Measurements from ENCODE around the gene SLC16A7. TPM values are rescaled to one million over a fixed set of nuclear protein-coding genes. Genes with fewer than 3 reads are reported as not detected.

Gene SLC16A7
- total RNA-seq, 4 donors from 2014 or later: 18.2 to 71.4 (median 45.0) TPM

GRCh38 chr12:59660921-59661597 lies 65.2 kb downstream of the SLC16A7 start:
- Histone ChIP-seq H3K4me3 (no peak overlapping the region), H3K36me3 (no peaks in the 10 kb centered on the region), H3K27me3 (no peaks in the 10 kb centered on the region), H3K27ac (no peak overlapping the region), H3K9me3 (no peaks in the 10 kb centered on the region), H3K4me1 (peaks cover 0 to 17% (median 0%) of the 10 kb centered on the region in 3 donors)
- no peak for TF ChIP-seq CTCF (IDR thresholded peaks at IDR 0.05)
- no peak for ATAC-seq
- 100% methylated on average over 2 of the region's 2 CpGs for WGBS, 2 donors (ENCODE audit: low coverage in 1 of 2)

GRCh38 chr12:59664495-59664894 lies 68.7 kb downstream of the SLC16A7 start:
- H3K4me3 ChIP-seq: no peak overlapping the region

GRCh38 chr12:59665701-59666100 lies 69.9 kb downstream of the SLC16A7 start:
- ATAC-seq: no peak
- Histone ChIP-seq H3K27me3 (no peaks in the 10 kb centered on the region), H3K4me1 (peaks cover 0 to 18% (median 0%) of the 10 kb centered on the region in 3 donors), H3K4me3 (no peak overlapping the region), H3K36me3 (no peaks in the 10 kb centered on the region), H3K9me3 (no peaks in the 10 kb centered on the region), H3K27ac (no peak overlapping the region)
- TF ChIP-seq EP300 (IDR thresholded peaks at IDR 0.05) (no peak), POLR2AphosphoS5 (IDR thresholded peaks at IDR 0.05) (no peak), POLR2A (IDR thresholded peaks at IDR 0.05) (no peak), CTCF (IDR thresholded peaks at IDR 0.05) (no peak)
- WGBS, 2 donors (ENCODE audit: low coverage in 1 of 2): 27 to 31% methylated on average over 2 of the region's 2 CpGs

More at GRCh38 chr12:59664495-59664894, 68.7 kb downstream of the SLC16A7 start:
- H3K4me1 ChIP-seq: peaks cover 0 to 18% (median 0%) of the 10 kb centered on the region in 3 donors
- no peaks in the 10 kb centered on the region for H3K36me3 ChIP-seq
- ATAC-seq: no peak
- 39 to 61% methylated on average over 2 of the region's 2 CpGs for WGBS, 2 donors (ENCODE audit: low coverage in 1 of 2)
- H3K27me3 ChIP-seq: no peaks in the 10 kb centered on the region
- TF ChIP-seq CTCF (IDR thresholded peaks at IDR 0.05) (no peak), POLR2A (IDR thresholded peaks at IDR 0.05) (no peak), POLR2AphosphoS5 (IDR thresholded peaks at IDR 0.05) (no peak), EP300 (IDR thresholded peaks at IDR 0.05) (no peak)
- no peak overlapping the region for H3K27ac ChIP-seq
- H3K9me3 ChIP-seq: no peaks in the 10 kb centered on the region

- WGBS, 2 donors (ENCODE audit: low coverage in 1 of 2): 93 to 100% methylated on average over 2 of the region's 2 CpGs
- TF ChIP-seq POLR2AphosphoS5 (IDR thresholded peaks at IDR 0.05): no peak
- no peak for TF ChIP-seq EP300 (IDR thresholded peaks at IDR 0.05)
- no peak for TF ChIP-seq CTCF (IDR thresholded peaks at IDR 0.05)
- TF ChIP-seq POLR2A (IDR thresholded peaks at IDR 0.05): no peak
- Histone ChIP-seq H3K4me3 (no peak overlapping the region), H3K27me3 (no peaks in the 10 kb centered on the region), H3K9me3 (no peaks in the 10 kb centered on the region), H3K36me3 (no peaks in the 10 kb centered on the region), H3K27ac (no peak overlapping the region), H3K4me1 (peaks cover 0 to 18% (median 0%) of the 10 kb centered on the region in 3 donors)
- no peak for ATAC-seq
These were observed 72.8 kb downstream of the SLC16A7 start for GRCh38 chr12:59668674-59669073.

DNA sequence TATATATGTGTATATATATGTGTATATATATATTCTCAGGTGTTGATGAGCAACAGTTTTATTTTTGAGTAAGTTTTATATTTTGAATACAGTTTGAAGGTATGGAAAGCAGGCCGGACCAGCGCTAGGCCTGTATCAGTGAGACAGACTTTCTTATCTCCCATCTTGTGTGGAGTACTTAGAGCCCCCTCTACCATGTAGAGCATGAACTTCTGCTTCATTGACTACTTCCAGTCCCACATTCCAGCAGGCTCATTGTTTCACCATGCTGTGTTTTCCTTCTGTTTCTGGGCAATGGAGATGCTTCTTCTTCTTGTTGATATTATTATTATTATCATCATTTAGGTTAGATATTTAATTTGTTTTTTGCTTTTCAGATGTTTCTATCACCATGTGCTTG lies 76.4 kb downstream of the SLC16A7 start:
- Histone ChIP-seq H3K27me3 (no peaks in the 10 kb centered on the region), H3K4me1 (peaks cover 0 to 6% (median 0%) of the 10 kb centered on the region in 3 donors), H3K27ac (no peak overlapping the region), H3K9me3 (no peaks in the 10 kb centered on the region), H3K4me3 (no peak overlapping the region), H3K36me3 (no peaks in the 10 kb centered on the region)
- TF ChIP-seq EP300 (IDR thresholded peaks at IDR 0.05) (no peak), CTCF (IDR thresholded peaks at IDR 0.05) (no peak), POLR2AphosphoS5 (IDR thresholded peaks at IDR 0.05) (no peak), POLR2A (IDR thresholded peaks at IDR 0.05) (no peak)
- WGBS, 2 donors (ENCODE audit: low coverage in 1 of 2): 90 to 93% methylated on average over 2 of the region's 2 CpGs
- ATAC-seq: no peak
